Gastrocnemius medialis (tissue), 4 donors: ENCODE results near the gene CNTF. TPM values are rescaled to one million over a fixed set of nuclear protein-coding genes. Genes with fewer than 3 reads are reported as not detected.

Experiments
- ATAC-seq, 2 donors: fragments of 150-250 bp; one replicate each; pipeline ENCODE4 v1.9.1; 2016
- DNase-seq, 2 donors: peaks; one replicate each; pipeline ENCODE4 v3.0.0-alpha.2; 2019
- H3K27ac ChIP-seq, 4 donors: fragments of 200-600 bp; sonication (generic); 1 replicate in 1 of 4; 2 replicates in 3 of 4; pipeline ENCODE4 v1.5.1; 2016 to 2018; ENCODE audit warnings: mild to moderate bottlenecking in 2 of 4, moderate library complexity in 1 of 4
- H3K27me3 ChIP-seq, 3 donors: fragments of 200-600 bp; sonication (generic) in 2 of 3; 1 replicate in 1 of 3; 2 replicates in 2 of 3; pipeline versions ENCODE4 v1.5.1 to v1.6.0; 2016 to 2019; ENCODE audit warnings: mild to moderate bottlenecking in 1 of 3, moderate library complexity in 1 of 3
- H3K36me3 ChIP-seq, 2 donors: fragments of 200-600 bp; sonication (generic) in 1 of 2; one replicate each; pipeline ENCODE4 v1.5.1; 2017 to 2018
- H3K4me1 ChIP-seq, 2 donors: fragments of 200-600 bp; sonication (generic) in 1 of 2; one replicate each; pipeline ENCODE4 v1.5.1; 2016 to 2017; ENCODE audit warnings: mild to moderate bottlenecking in 2 of 2
- H3K4me3 ChIP-seq, 4 donors: fragments of 200-600 bp; sonication (generic) in 3 of 4; 1 replicate in 1 of 4; 2 replicates in 3 of 4; pipeline ENCODE4 v1.5.1; 2016 to 2019; ENCODE audit warnings: mild to moderate bottlenecking in 2 of 4
- H3K9me3 ChIP-seq, 3 donors: fragments of 200-600 bp; sonication (generic) in 2 of 3; 1 replicate in 1 of 3; 2 replicates in 2 of 3; pipeline ENCODE4 v1.5.1; 2016 to 2019
- POLR2A ChIP-seq, 2 donors: fragments of 450-650 bp; IDR thresholded peaks; one replicate each; pipeline ENCODE4 v1.6.1; 2017; ENCODE audit warnings: antibody characterized with exemption in 2 of 2, mild to moderate bottlenecking in 2 of 2, moderate library complexity in 2 of 2
- in situ Hi-C, 4 donors: fragments of 200-750 bp; cut with MboI; loops; one replicate each; pipeline versions ENCODE4 v1.15.0 to v1.8.0; 2017; ENCODE audit warnings: low sequenced_read_pairs in 4 of 4
- intact Hi-C: fragments of 100-400 bp; cut with DNase I; formaldehyde crosslinking; loops from one replicate; pipeline ENCODE4 v1.15.1; 2023; ENCODE audit warnings: low total_unique reads
- total RNA-seq, 4 donors: library from RNA; depleted of rRNA; stranded (reverse); fragments of >200 nt; gene quantifications; one replicate each; pipeline versions ENCODE4 v1.1.0 to v1.2.3, GENCODE V29; 2016
- TF ChIP-seq, protein P1 (sequence below), 5 experiments: fragments of 450-650 bp in 3 of 5; fragments of 200-600 bp in 2 of 5; sonication (generic) in 2 of 5; IDR thresholded peaks in 4 of 5; conservative IDR thresholded peaks in 1 of 5; 1 replicate in 4 of 5; 2 replicates in 1 of 5; pipeline ENCODE4 v1.5.1; 2016 to 2019; ENCODE audit warnings: antibody characterized with exemption in 5 of 5, mild to moderate bottlenecking in 3 of 5, moderate library complexity in 3 of 5

The CNTF gene
- total RNA-seq, 4 donors from 2014 or later = 3.2 to 8.5 (median 4.0) TPM

DNA sequence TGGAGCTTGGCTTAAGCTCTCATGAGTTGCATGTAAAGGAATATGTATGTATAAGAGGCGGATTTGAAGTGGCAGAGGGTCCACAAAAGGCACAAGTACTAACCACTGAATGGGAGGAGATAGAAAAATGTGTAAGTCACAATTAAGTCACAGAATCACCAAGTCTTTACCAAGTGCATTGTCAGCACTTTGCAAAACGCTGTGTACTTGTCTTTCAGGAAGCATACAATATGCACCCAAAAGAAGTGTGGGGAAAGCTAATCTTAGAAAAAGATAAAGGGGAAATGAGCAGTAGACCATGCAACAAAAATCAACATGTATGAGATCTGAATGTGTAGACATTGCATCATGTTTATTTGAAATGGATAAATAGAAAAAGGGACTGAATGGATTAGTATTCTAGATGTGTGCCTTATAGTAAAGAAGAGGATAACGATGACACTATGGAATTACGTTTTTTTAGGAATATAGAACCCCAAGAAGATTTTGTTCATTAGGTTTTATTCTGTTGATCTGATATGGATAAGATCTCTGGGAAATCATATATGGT lies 4.5 kb downstream of the CNTF start:
- DNase-seq = no peak
- no peaks in the 10 kb centered on the region for H3K27me3 ChIP-seq
- H3K4me3 ChIP-seq = no peak overlapping the region
- peaks cover 3 to 27% of the 10 kb centered on the region in 2 donors for H3K36me3 ChIP-seq
- no peak for ATAC-seq
- H3K9me3 ChIP-seq = no peaks in the 10 kb centered on the region
- TF ChIP-seq, protein P1, sequence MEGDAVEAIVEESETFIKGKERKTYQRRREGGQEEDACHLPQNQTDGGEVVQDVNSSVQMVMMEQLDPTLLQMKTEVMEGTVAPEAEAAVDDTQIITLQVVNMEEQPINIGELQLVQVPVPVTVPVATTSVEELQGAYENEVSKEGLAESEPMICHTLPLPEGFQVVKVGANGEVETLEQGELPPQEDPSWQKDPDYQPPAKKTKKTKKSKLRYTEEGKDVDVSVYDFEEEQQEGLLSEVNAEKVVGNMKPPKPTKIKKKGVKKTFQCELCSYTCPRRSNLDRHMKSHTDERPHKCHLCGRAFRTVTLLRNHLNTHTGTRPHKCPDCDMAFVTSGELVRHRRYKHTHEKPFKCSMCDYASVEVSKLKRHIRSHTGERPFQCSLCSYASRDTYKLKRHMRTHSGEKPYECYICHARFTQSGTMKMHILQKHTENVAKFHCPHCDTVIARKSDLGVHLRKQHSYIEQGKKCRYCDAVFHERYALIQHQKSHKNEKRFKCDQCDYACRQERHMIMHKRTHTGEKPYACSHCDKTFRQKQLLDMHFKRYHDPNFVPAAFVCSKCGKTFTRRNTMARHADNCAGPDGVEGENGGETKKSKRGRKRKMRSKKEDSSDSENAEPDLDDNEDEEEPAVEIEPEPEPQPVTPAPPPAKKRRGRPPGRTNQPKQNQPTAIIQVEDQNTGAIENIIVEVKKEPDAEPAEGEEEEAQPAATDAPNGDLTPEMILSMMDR (IDR thresholded peaks at IDR 0.05 in 4 of 5, conservative IDR thresholded peaks at IDR 0.05 in 1 of 5) = no peak
- H3K27ac ChIP-seq = peak overlapping the region; percentile 54 to 78 (median 62)
- intact Hi-C loops (loop anchor here (2.0 kb wide), 1 partner anchor 30 kb away; no protein-coding TSS in a partner anchor), in situ Hi-C loops (loop anchor here in 3 of 4 donors (5.0 to 25.0 kb wide), 3 partner anchors 50 to 510 kb away; partner anchors contain the start of genes LPXN (in 2 of the 3), ZFP91 (in 2 of the 3) and FAM111A (in 1 of the 3))
- peaks cover 30 to 56% of the 10 kb centered on the region in 2 donors for H3K4me1 ChIP-seq

DNA sequence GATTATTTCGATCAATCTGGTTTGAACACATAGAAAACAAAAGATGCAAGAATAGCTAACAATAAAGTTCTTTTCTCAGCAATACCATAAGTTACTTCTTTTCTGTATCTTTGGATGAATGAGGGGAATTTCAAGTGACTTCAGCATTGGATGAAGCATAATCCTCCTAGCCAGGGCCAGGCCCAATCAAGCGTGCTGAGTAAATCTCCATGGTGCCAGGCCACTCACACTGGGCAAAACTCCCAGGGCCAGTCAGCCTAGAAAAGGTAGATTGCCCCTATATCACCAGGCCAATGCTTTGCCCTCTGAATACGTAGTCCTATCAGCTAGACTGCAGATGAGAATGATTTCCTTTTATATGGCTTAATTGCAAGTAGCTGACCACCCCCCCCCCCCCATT lies 6.0 kb downstream of the CNTF start:
- Histone ChIP-seq H3K4me3 (no peak overlapping the region), H3K4me1 (peaks cover 30 to 48% of the 10 kb centered on the region in 2 donors), H3K36me3 (peaks cover 3 to 16% of the 10 kb centered on the region in 2 donors), H3K27ac (peak overlapping the region; percentile 54 to 78 (median 62)), H3K27me3 (no peaks in the 10 kb centered on the region), H3K9me3 (no peaks in the 10 kb centered on the region)
- TF ChIP-seq, protein P1 (IDR thresholded peaks at IDR 0.05 in 4 of 5, conservative IDR thresholded peaks at IDR 0.05 in 1 of 5) = no peak
- no peak for TF ChIP-seq POLR2A (IDR thresholded peaks at IDR 0.05)
- in situ Hi-C loops = loop anchor here in 3 of 4 donors (5.0 to 25.0 kb wide), 3 partner anchors 51 to 509 kb away; partner anchors contain the start of genes LPXN (in 2 of the 3), ZFP91 (in 2 of the 3) and FAM111A (in 1 of the 3)
- ATAC-seq = no peak
- no peak for DNase-seq
- intact Hi-C loops = loop anchor here (2.0 kb wide), 1 partner anchor 52 kb away; no protein-coding TSS in a partner anchor

DNA sequence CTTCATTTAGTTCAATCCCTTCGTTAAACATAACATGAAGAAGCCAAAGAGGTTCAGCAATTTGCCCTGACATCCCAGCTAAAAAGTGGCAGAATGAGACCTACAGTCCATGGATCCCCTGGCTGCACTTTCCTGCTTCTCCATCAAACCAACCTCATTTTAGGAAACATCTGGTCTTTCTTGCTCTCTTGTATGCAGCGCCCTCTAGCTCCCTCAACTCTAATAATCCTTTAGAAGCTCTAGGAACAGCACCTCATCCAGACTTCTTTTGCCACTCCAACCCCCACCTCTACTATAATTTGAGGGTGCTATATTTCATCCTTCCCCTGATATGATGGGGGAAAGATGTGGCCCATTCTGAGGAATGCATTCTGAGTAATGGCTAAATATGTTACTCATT lies 7.4 kb downstream of the CNTF start:
- no peak overlapping the region for H3K4me3 ChIP-seq
- no peak for TF ChIP-seq POLR2A (IDR thresholded peaks at IDR 0.05)
- TF ChIP-seq, protein P1 (IDR thresholded peaks at IDR 0.05 in 4 of 5, conservative IDR thresholded peaks at IDR 0.05 in 1 of 5) = peak in 4 of 5 experiments; percentile 25 to 49 (median 34)
- no peak for DNase-seq
- ATAC-seq = peak in 1 of 2 donors; percentile 37
- H3K36me3 ChIP-seq = peaks cover 0 to 2% of the 10 kb centered on the region in 2 donors
- H3K27me3 ChIP-seq = no peaks in the 10 kb centered on the region
- in situ Hi-C loops (loop anchor here in 3 of 4 donors (5.0 to 25.0 kb wide), 3 partner anchors 53 to 507 kb away; partner anchors contain the start of genes LPXN (in 2 of the 3), ZFP91 (in 2 of the 3) and FAM111A (in 1 of the 3)), intact Hi-C loops (loop anchor here (2.0 kb wide), 1 partner anchor 53 kb away; no protein-coding TSS in a partner anchor)
- H3K4me1 ChIP-seq = peaks cover 30 to 42% of the 10 kb centered on the region in 2 donors
- no peak overlapping the region for H3K27ac ChIP-seq
- H3K9me3 ChIP-seq = no peaks in the 10 kb centered on the region

DNA sequence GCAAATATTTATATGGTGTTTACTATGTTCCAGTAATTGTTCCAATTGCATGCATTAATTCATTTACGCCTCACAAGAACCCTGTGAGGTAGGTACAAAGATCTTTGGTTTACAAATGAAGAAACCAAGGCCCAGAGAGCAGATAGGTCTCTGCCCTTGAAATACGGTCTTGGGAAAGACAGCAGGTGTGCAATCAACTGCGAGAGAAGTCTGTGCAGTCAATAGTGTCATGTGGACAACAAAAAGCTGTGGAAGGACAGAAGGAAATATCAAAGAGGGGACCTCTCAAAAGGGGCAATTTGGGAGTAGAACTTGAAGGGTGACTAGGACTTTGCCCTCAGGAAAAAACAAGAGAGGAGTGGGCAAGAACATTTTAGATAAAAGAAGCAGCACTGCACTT lies 8.9 kb downstream of the CNTF start:
- ATAC-seq (no peak), DNase-seq (no peak)
- no peak overlapping the region for H3K4me3 ChIP-seq
- intact Hi-C loops (no loop called here), in situ Hi-C loops (loop anchor here in 1 of 4 donors (25.0 kb wide), 1 partner anchor 506 kb away; the partner anchor contains the start of gene FAM111A)
- H3K27ac ChIP-seq = no peak overlapping the region
- no peaks in the 10 kb centered on the region for H3K27me3 ChIP-seq
- peaks cover 22 to 27% of the 10 kb centered on the region in 2 donors for H3K4me1 ChIP-seq
- no peaks in the 10 kb centered on the region for H3K9me3 ChIP-seq
- no peak for TF ChIP-seq POLR2A (IDR thresholded peaks at IDR 0.05)
- TF ChIP-seq, protein P1 (IDR thresholded peaks at IDR 0.05 in 4 of 5, conservative IDR thresholded peaks at IDR 0.05 in 1 of 5) = no peak
- no peaks in the 10 kb centered on the region for H3K36me3 ChIP-seq
